AG09319 (cell line): ENCODE results near the gene PFKFB1.

Source experiments
- DNase-seq: peaks from one replicate; pipeline ENCODE4 v3.0.0-alpha.2; 2010; ENCODE audit warnings: low read depth; ENCODE audit errors: extremely low read depth
- CTCF ChIP-seq: IDR thresholded peaks from 2 replicates; pipeline ENCODE4 v1.5.1; 2011; ENCODE audit warnings: low read depth, mild to moderate bottlenecking, inconsistent platforms, low read length, moderate library complexity

PFKFB1 gene

DNA sequence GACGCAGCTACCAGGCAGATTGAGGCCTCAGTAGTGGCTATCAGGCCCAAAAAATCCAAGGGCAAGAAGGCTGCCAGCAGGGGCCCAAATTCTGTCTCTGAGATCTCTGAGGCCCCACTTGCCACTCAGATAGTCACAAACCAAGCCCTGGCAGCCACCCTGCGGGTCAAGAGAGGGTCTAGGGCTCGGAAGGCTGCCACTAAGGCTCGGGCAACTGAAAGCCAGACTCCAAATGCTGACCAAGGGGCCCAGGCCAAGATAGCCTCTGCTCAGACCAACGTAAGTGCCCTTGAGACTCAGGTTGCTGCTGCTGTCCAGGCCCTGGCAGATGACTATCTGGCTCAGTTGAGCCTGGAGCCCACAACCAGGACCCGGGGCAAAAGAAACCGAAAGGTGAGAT, 70.6 kb downstream of the PFKFB1 start:
- no peak for TF ChIP-seq CTCF

GRCh38 chrX:54922547-54922946, 71.4 kb downstream of the PFKFB1 start:
- TF ChIP-seq CTCF = no peak
- no peak for DNase-seq

More for the DNA sequence above, 70.6 kb downstream of the PFKFB1 start:
- no peak for DNase-seq

GRCh38 chrX:54921427-54922021, 72.5 kb downstream of the PFKFB1 start:
- no peak for TF ChIP-seq CTCF
- DNase-seq = peak; percentile 62

DNA sequence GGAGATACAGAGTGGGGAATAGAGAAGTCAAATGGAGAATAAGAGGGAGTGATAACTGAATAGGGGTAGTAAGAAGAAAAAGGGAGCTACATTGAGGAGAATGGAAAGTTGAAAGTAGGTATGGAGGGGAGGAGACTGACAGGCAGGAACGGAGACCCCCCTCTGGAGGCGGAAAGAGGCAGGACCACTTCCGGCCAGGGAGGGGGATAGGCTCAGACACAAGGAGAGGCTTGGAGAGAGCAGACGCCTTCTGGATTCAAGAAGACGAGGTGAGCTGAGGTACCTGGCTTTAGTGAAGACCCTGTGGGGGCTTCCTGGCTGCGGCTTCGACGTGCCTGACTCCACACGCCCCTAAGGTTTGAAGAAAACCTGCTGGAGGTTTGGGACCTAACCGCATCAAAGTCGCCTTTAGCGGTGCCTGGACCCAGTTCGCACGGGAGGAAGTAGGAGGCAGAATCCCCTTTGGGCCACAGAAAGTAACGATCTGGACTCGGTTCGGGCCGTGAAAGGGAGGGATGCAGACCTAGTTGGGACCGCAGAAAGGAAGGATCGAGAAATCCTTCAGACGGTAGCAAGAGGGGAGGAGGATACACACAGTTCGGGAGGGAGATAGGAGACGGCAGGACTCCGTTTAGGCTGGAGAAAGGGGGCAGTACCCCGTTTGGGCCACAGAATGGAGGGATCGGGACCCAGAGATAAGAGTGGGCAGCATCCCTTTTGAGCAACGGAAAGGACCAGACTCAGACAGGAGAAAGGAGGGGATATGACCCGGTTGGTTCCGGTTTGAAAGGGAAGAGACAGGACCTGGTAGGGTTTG, 73.2 kb downstream of the PFKFB1 start, which contains the start of gene TRO:
Gene TRO (plus strand): TSS at position 215 of the 817 bp plus-strand sequence. CDS start 1,423 bp downstream, outside the sequence.
- DNase-seq = no peak
- TF ChIP-seq CTCF = peak; percentile 22

DNA sequence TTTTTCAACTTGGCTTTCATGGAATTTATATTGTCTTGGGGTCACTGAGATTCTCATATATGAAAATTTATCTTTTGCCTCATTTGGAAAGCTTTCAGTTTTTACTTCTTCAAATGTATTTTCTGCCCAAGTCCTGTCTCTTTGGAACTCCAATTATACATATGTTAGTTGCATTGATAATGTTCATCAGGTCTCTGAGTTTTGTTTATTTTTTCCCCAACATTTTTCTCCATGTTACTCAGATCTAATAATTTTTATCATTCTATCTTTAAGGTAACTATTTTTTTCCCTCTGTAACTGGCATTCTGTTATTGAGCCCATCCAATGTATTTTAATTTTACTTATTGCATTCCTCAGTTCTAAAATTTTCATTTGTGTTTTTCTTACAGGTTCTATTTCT, 84.0 kb downstream of the PFKFB1 start:
- no peak for TF ChIP-seq CTCF
- no peak for DNase-seq

DNA sequence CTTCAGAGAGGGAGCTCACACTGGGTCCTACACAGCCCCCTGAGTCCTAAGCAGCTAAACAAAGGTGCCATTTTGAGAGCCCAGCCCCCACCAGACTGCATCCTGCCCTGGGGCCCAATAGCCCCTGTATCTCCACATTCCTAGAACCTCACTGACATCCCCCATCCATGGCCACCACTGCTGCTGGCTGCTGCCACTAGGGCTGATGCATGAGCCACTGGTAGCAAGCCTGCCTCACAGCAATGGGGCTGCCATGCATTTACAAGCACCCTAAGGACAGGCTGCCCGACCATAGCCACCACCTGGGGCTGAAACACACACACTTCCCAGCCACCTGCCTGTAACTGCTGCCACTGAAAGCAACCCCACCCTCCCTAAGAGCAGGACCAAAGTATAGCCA, 99.8 kb downstream of the PFKFB1 start:
- no peak for TF ChIP-seq CTCF
- DNase-seq = no peak

DNA sequence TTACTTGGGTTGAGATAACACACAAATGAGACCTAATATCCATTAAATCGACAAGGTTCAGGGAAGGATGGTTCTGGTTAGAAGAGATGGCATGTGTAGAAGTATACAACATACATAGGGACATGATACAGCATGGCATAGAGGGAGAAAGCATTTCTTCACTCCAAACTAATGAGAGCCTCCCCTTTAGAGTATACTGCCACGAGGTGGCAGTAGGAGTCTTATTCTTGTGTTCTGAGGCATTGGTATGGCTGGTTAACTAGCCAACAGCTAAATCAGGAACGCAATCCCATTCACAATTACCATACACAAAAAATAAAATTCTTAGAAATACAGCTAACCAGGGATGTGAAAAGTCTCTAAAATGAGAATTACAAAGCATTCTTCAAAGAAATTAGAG, 102.4 kb downstream of the PFKFB1 start:
- DNase-seq = peak; percentile 4
- peak; percentile 47 for TF ChIP-seq CTCF
